Thyroid gland (tissue), 4 donors: ENCODE measurements around the gene ALDH5A1. TPM values are rescaled to one million over a fixed set of nuclear protein-coding genes. Genes with fewer than 3 reads are reported as not detected.

Source experiments
- DNase-seq, 2 donors: peaks; one replicate each; pipeline ENCODE4 v3.0.0-alpha.2; 2019
- H3K27ac ChIP-seq, 3 donors: fragments of 200-600 bp; sonication (generic); 1 replicate in 2 of 3; 2 replicates in 1 of 3; pipeline ENCODE4 v1.5.1; 2016 to 2019; ENCODE audit warnings: mild to moderate bottlenecking in 1 of 3, moderate library complexity in 1 of 3
- H3K27me3 ChIP-seq: fragments of 200-600 bp; sonication (generic); one replicate; pipeline ENCODE4 v1.5.1; 2019
- H3K36me3 ChIP-seq, 2 donors: fragments of 200-600 bp; sonication (generic); one replicate each; pipeline ENCODE4 v1.5.1; 2016 to 2019
- H3K4me1 ChIP-seq, 2 donors: fragments of 200-600 bp; sonication (generic); one replicate each; pipeline ENCODE4 v1.5.1; 2017 to 2019
- H3K4me3 ChIP-seq, 3 donors: fragments of 200-600 bp; sonication (generic); replicated peaks in 1 of 3; 1 replicate in 2 of 3; 2 replicates in 1 of 3; pipeline ENCODE4 v1.5.1; 2016; ENCODE audit warnings: mild to moderate bottlenecking in 1 of 3
- H3K9me3 ChIP-seq: fragments of 200-600 bp; sonication (generic); one replicate; pipeline ENCODE4 v1.5.1; 2017
- POLR2A ChIP-seq, 2 donors: fragments of 450-650 bp; IDR thresholded peaks; one replicate each; pipeline ENCODE4 v1.6.1; 2017; ENCODE audit warnings: antibody characterized with exemption in 2 of 2, mild to moderate bottlenecking in 2 of 2, moderate library complexity in 1 of 2
- WGBS, 2 donors: methylation state at CpG; one replicate each; pipeline ENCODE4 v1.1.5; 2017; 5-methylcytosine and 5-hydroxymethylcytosine counted together
- intact Hi-C: fragments of 100-400 bp; cut with DNase I; formaldehyde crosslinking; loops from one replicate; pipeline ENCODE4 v1.15.1; 2023
- total RNA-seq, 4 donors: library from RNA; depleted of rRNA; stranded (reverse); fragments of >200 nt; gene quantifications; one replicate each; pipeline ENCODE4 v1.2.3, GENCODE V29; 2016
- TF ChIP-seq, protein P1 (sequence below), 6 experiments: fragments of 200-600 bp in 3 of 6; fragments of 450-650 bp in 3 of 6; sonication (generic) in 3 of 6; IDR thresholded peaks; one replicate each; pipeline ENCODE4 v1.5.1; 2016 to 2019; ENCODE audit warnings: antibody characterized with exemption in 6 of 6, mild to moderate bottlenecking in 2 of 6, inconsistent platforms in 1 of 6, moderate library complexity in 1 of 6

The ALDH5A1 gene
- total RNA-seq, 4 donors from 2014 or later = 10.7 to 20.4 (median 18.8) TPM

DNA sequence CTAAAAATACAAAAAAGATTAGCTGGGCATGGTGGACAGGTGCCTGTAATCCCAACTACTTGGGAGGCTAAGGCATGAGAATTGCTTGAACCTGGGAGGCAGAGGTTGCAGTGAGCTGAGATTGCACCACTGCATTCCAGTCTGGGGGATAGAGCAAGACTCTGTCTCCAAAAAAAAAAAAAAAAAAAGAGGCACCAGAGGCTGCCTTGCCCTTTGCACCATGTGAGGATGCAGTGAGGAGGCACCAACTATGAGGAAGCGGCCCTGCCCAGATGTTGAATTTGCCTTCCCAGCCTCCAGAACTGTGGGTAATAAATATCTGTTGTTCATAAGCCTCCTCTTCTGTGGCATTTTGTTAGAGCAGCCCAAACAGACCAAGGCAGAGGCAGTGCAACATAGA is 54.4 kb downstream of the ALDH5A1 start:
- DNase-seq = no peak
- intact Hi-C loops = no loop called here
- no peaks in the 10 kb centered on the region for H3K9me3 ChIP-seq
- H3K27ac ChIP-seq = no peak overlapping the region
- TF ChIP-seq, protein P1, sequence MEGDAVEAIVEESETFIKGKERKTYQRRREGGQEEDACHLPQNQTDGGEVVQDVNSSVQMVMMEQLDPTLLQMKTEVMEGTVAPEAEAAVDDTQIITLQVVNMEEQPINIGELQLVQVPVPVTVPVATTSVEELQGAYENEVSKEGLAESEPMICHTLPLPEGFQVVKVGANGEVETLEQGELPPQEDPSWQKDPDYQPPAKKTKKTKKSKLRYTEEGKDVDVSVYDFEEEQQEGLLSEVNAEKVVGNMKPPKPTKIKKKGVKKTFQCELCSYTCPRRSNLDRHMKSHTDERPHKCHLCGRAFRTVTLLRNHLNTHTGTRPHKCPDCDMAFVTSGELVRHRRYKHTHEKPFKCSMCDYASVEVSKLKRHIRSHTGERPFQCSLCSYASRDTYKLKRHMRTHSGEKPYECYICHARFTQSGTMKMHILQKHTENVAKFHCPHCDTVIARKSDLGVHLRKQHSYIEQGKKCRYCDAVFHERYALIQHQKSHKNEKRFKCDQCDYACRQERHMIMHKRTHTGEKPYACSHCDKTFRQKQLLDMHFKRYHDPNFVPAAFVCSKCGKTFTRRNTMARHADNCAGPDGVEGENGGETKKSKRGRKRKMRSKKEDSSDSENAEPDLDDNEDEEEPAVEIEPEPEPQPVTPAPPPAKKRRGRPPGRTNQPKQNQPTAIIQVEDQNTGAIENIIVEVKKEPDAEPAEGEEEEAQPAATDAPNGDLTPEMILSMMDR (IDR thresholded peaks at IDR 0.05) = no peak
- no peak for TF ChIP-seq POLR2A (IDR thresholded peaks at IDR 0.05)
- no peaks in the 10 kb centered on the region for H3K36me3 ChIP-seq
- no peak overlapping the region for H3K4me3 ChIP-seq
- H3K27me3 ChIP-seq = no peaks in the 10 kb centered on the region
- WGBS, 2 donors = 100% methylated on average over 1 of the region's 1 CpG
- H3K4me1 ChIP-seq = no peaks in the 10 kb centered on the region

DNA sequence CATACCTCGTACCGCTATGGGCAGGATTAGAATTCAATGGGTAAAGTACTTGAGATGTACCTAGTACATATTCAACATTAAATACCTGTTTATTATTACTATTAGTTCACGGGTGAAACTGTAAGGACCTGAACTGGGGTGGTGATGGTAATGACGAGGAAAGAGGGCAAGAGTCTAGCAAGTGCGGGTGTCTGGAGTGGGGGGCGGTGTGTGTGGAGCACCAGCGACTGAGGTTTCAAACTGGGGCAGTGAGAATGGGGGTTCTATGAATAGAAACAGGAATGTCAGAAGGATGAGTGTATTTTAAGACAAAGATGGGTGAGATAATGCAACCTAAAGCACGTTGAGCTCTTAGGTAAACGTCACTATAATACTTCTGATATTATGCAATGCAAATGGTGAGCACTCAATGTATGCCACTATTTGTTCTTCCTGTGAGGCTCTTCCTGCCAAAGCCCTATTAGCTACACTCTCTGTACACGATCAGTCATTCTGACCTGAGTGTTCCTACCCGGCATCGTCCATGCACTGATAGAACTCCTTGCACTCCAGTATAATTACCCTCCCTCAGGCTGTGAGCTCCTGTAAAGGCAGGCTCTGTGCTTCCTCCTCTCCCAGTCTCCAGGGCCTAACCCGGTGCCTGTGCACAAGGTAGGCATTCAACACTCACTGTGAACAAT is 55.0 kb downstream of the ALDH5A1 start:
- H3K9me3 ChIP-seq = no peaks in the 10 kb centered on the region
- no peaks in the 10 kb centered on the region for H3K36me3 ChIP-seq
- no peaks in the 10 kb centered on the region for H3K4me1 ChIP-seq
- intact Hi-C loops = no loop called here
- no peak overlapping the region for H3K27ac ChIP-seq
- no peak for DNase-seq
- WGBS, 2 donors = 82% methylated on average over 13 of the region's 13 CpGs
- no peaks in the 10 kb centered on the region for H3K27me3 ChIP-seq
- TF ChIP-seq POLR2A (IDR thresholded peaks at IDR 0.05) = no peak
- TF ChIP-seq, protein P1 (IDR thresholded peaks at IDR 0.05) = no peak
- H3K4me3 ChIP-seq = no peak overlapping the region

- no peaks in the 10 kb centered on the region for H3K9me3 ChIP-seq
- H3K27me3 ChIP-seq = no peaks in the 10 kb centered on the region
- intact Hi-C loops = no loop called here
- 93 to 95% methylated on average over 5 of the region's 5 CpGs for WGBS, 2 donors
- no peak for DNase-seq
- H3K4me3 ChIP-seq = no peak overlapping the region
- no peak overlapping the region for H3K27ac ChIP-seq
- H3K4me1 ChIP-seq = no peaks in the 10 kb centered on the region
- TF ChIP-seq, protein P1 (IDR thresholded peaks at IDR 0.05) = no peak
- TF ChIP-seq POLR2A (IDR thresholded peaks at IDR 0.05) = no peak
- no peaks in the 10 kb centered on the region for H3K36me3 ChIP-seq
These were observed 56.4 kb downstream of the ALDH5A1 start for GRCh38 chr6:24551139-24551538.

- intact Hi-C loops = no loop called here
- no peaks in the 10 kb centered on the region for H3K27me3 ChIP-seq
- no peak for TF ChIP-seq POLR2A (IDR thresholded peaks at IDR 0.05)
- TF ChIP-seq, protein P1 (IDR thresholded peaks at IDR 0.05) = no peak
- WGBS, 2 donors = 90 to 95% methylated on average over 1 of the region's 1 CpG
- H3K4me3 ChIP-seq = no peak overlapping the region
- no peaks in the 10 kb centered on the region for H3K9me3 ChIP-seq
- H3K36me3 ChIP-seq = no peaks in the 10 kb centered on the region
- H3K4me1 ChIP-seq = no peaks in the 10 kb centered on the region
- DNase-seq = no peak
- H3K27ac ChIP-seq = no peak overlapping the region
These were observed 59.7 kb downstream of the ALDH5A1 start for GRCh38 chr6:24554474-24554873.

DNA sequence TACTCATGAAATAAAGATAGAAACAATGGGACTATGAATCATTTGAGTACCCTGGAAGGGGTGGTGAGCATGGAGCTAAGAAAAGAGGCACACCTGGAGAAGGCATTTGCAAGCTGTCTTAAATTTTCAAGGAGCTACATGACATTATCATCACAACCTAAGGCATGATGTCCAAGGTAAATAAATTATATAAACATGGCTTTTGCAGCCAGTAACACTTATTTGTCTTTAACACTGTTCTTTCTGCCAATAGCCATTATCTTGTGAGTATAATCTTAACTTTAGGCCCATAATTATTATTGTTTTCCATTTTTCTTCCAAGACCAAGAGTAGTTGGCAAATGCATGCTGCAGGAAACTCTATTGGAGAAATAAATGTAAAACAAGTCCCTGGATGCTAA is 63.7 kb downstream of the ALDH5A1 start:
- no peak for TF ChIP-seq POLR2A (IDR thresholded peaks at IDR 0.05)
- DNase-seq = no peak
- intact Hi-C loops = no loop called here
- Histone ChIP-seq H3K27ac (no peak overlapping the region), H3K36me3 (no peaks in the 10 kb centered on the region), H3K9me3 (no peaks in the 10 kb centered on the region), H3K27me3 (no peaks in the 10 kb centered on the region), H3K4me3 (no peak overlapping the region), H3K4me1 (no peaks in the 10 kb centered on the region)
